Trophoblast cell (in vitro differentiated cells and primary cell): Measurements from ENCODE around the gene MAEL.

Source experiments
- DNase-seq, 2 donors: peaks; one replicate each; pipeline ENCODE4 v3.0.0-alpha.2; 2016
- H2AFZ ChIP-seq: 2 replicates; pipeline ENCODE4 v1.6.1; 2013; ENCODE audit warnings: low read length, moderate library complexity, mild to moderate bottlenecking; ENCODE audit not compliant: insufficient read depth, poor library complexity
- H2AK5ac ChIP-seq: 2 replicates; pipeline ENCODE4 v1.6.1; 2013; ENCODE audit warnings: mild to moderate bottlenecking, low read length
- H2BK120ac ChIP-seq: 2 replicates; pipeline ENCODE4 v1.6.1; 2013; ENCODE audit warnings: low read length, mild to moderate bottlenecking, moderate library complexity; ENCODE audit not compliant: insufficient read depth, poor library complexity
- H2BK12ac ChIP-seq: 2 replicates; pipeline ENCODE4 v1.6.1; 2013; ENCODE audit warnings: mild to moderate bottlenecking, low read length, moderate library complexity
- H2BK5ac ChIP-seq: 2 replicates; pipeline ENCODE4 v1.6.1; 2013; ENCODE audit warnings: low read length, low read depth, moderate library complexity, mild to moderate bottlenecking; ENCODE audit not compliant: poor library complexity
- H3K14ac ChIP-seq: 2 replicates; pipeline ENCODE4 v1.6.1; 2013; ENCODE audit warnings: mild to moderate bottlenecking, low read length
- H3K18ac ChIP-seq: 2 replicates; pipeline ENCODE4 v1.6.1; 2013; ENCODE audit warnings: mild to moderate bottlenecking, low read length
- H3K23ac ChIP-seq: 2 replicates; pipeline ENCODE4 v1.6.1; 2013; ENCODE audit warnings: low read length
- H3K27ac ChIP-seq: 2 replicates; pipeline ENCODE4 v1.5.1; 2013; ENCODE audit warnings: low read depth, mild to moderate bottlenecking, inconsistent platforms, low read length, moderate library complexity
- H3K27me3 ChIP-seq: 2 replicates; pipeline ENCODE4 v1.6.1; 2013; ENCODE audit warnings: inconsistent platforms, mild to moderate bottlenecking, low read length, moderate library complexity; ENCODE audit not compliant: insufficient read depth
- H3K36me3 ChIP-seq, 2 experiments: 1 replicate in 1 of 2; 2 replicates in 1 of 2; pipeline ENCODE4 v1.6.1; 2013; ENCODE audit warnings: low read length in 2 of 2, mild to moderate bottlenecking in 2 of 2, moderate library complexity in 1 of 2; ENCODE audit not compliant: insufficient read depth in 2 of 2, control insufficient read depth in 1 of 2
- H3K4ac ChIP-seq: 2 replicates; pipeline ENCODE4 v1.6.1; 2013; ENCODE audit warnings: low read depth, mild to moderate bottlenecking, low read length, moderate library complexity
- H3K4me1 ChIP-seq, 2 experiments: 1 replicate in 1 of 2; 2 replicates in 1 of 2; pipeline ENCODE4 v1.6.1; 2013; ENCODE audit warnings: low read length in 2 of 2, mild to moderate bottlenecking in 2 of 2, moderate library complexity in 1 of 2; ENCODE audit not compliant: insufficient read depth in 2 of 2, control insufficient read depth in 1 of 2
- H3K4me2 ChIP-seq: 2 replicates; pipeline ENCODE4 v1.6.1; 2013; ENCODE audit warnings: inconsistent platforms, mild to moderate bottlenecking, low read length, moderate library complexity
- H3K4me3 ChIP-seq: 2 replicates; pipeline ENCODE4 v1.5.1; 2013; ENCODE audit warnings: mild to moderate bottlenecking, low read depth, low read length, inconsistent platforms
- H3K79me1 ChIP-seq: one replicate; pipeline ENCODE4 v1.6.1; 2013; ENCODE audit warnings: low read length
- H3K79me2 ChIP-seq: 2 replicates; pipeline ENCODE4 v1.6.1; 2013; ENCODE audit warnings: low read length, mild to moderate bottlenecking; ENCODE audit not compliant: control insufficient read depth, insufficient read depth, poor library complexity
- H3K9ac ChIP-seq: 2 replicates; pipeline ENCODE4 v1.6.1; 2013; ENCODE audit warnings: mild to moderate bottlenecking, low read length
- H3K9me3 ChIP-seq: 2 replicates; pipeline ENCODE4 v1.6.1; 2013; ENCODE audit warnings: low read depth, mild to moderate bottlenecking, control low read depth, inconsistent platforms, low read length; ENCODE audit not compliant: insufficient read depth
- H4K12ac ChIP-seq: 2 replicates; pipeline ENCODE4 v1.6.1; 2013; ENCODE audit warnings: low read depth, mild to moderate bottlenecking, low read length, moderate library complexity
- H4K8ac ChIP-seq: 2 replicates; pipeline ENCODE4 v1.6.1; 2013; ENCODE audit warnings: low read depth, mild to moderate bottlenecking, low read length, moderate library complexity
- H4K91ac ChIP-seq: one replicate; pipeline ENCODE4 v1.6.1; 2013; ENCODE audit warnings: low read depth, mild to moderate bottlenecking, low read length, moderate library complexity
- WGBS: extraction: QIAGEN DNeasy Blood & Tissue Kit; methylation state at CpG from one replicate; pipeline ENCODE4 v1.1.7; 2013; ENCODE audit warnings: missing lambda C conversion rate; ENCODE audit not compliant: insufficient read length, insufficient coverage; ENCODE audit errors: extremely low coverage; 5-methylcytosine and 5-hydroxymethylcytosine counted together

Gene MAEL

GRCh38 chr1:167066333-167067122 is 77.4 kb downstream of the MAEL start:
- H3K4ac ChIP-seq = no peak overlapping the region
- H3K4me2 ChIP-seq = peak overlapping the region; percentile 48
- no peak overlapping the region for H2AK5ac ChIP-seq
- peak overlapping the region; percentile 63 for H2BK12ac ChIP-seq
- H3K27ac ChIP-seq = no peak overlapping the region
- no peak overlapping the region for H2BK120ac ChIP-seq
- H3K4me1 ChIP-seq = no peaks in the 10 kb centered on the region
- H3K23ac ChIP-seq = no peak overlapping the region
- H3K79me2 ChIP-seq = no peaks in the 10 kb centered on the region
- no peaks in the 10 kb centered on the region for H3K36me3 ChIP-seq
- no peak overlapping the region for H3K4me3 ChIP-seq
- H2AFZ ChIP-seq = no peak overlapping the region
- no peak overlapping the region for H2BK5ac ChIP-seq
- no peaks in the 10 kb centered on the region for H3K27me3 ChIP-seq
- peak; percentile 58 to 83 for DNase-seq
- no peak overlapping the region for H3K14ac ChIP-seq
- no peaks in the 10 kb centered on the region for H3K79me1 ChIP-seq
- peak overlapping the region; percentile 80 for H4K8ac ChIP-seq
- peak overlapping the region; percentile 91 for H4K12ac ChIP-seq
- H4K91ac ChIP-seq = no peak overlapping the region
- no peak overlapping the region for H3K9ac ChIP-seq
- no peak overlapping the region for H3K18ac ChIP-seq
- whole genome bisulfite sequencing = no CpG with 5 or more reads among the region's 31 CpGs
- H3K9me3 ChIP-seq = peaks cover 5% of the 10 kb centered on the region

GRCh38 chr1:167067904-167068303 is 78.8 kb downstream of the MAEL start:
- Histone ChIP-seq H2BK120ac (no peak overlapping the region), H3K4ac (no peak overlapping the region), H3K27me3 (no peaks in the 10 kb centered on the region), H3K9ac (no peak overlapping the region), H4K91ac (no peak overlapping the region), H3K4me3 (no peak overlapping the region), H3K4me2 (no peak overlapping the region), H2BK12ac (no peak overlapping the region), H2AFZ (no peak overlapping the region), H4K12ac (no peak overlapping the region), H3K27ac (no peak overlapping the region), H3K14ac (no peak overlapping the region), H4K8ac (no peak overlapping the region), H3K9me3 (peaks cover 5% of the 10 kb centered on the region), H3K23ac (no peak overlapping the region), H2AK5ac (no peak overlapping the region), H2BK5ac (no peak overlapping the region), H3K18ac (no peak overlapping the region), H3K79me2 (no peaks in the 10 kb centered on the region), H3K79me1 (no peaks in the 10 kb centered on the region), H3K36me3 (no peaks in the 10 kb centered on the region), H3K4me1 (no peaks in the 10 kb centered on the region)
- no CpG with 5 or more reads among the region's 3 CpGs for WGBS
- DNase-seq = no peak

GRCh38 chr1:167068761-167069160 is 79.7 kb downstream of the MAEL start:
- Histone ChIP-seq H4K8ac (no peak overlapping the region), H3K23ac (no peak overlapping the region), H4K12ac (no peak overlapping the region), H3K14ac (no peak overlapping the region), H3K4me2 (no peak overlapping the region), H3K79me1 (no peaks in the 10 kb centered on the region), H3K36me3 (no peaks in the 10 kb centered on the region), H2AK5ac (no peak overlapping the region), H3K4me1 (no peaks in the 10 kb centered on the region), H4K91ac (no peak overlapping the region), H2BK5ac (no peak overlapping the region), H3K18ac (no peak overlapping the region), H2BK120ac (no peak overlapping the region), H3K4me3 (no peak overlapping the region), H2BK12ac (no peak overlapping the region), H3K4ac (no peak overlapping the region), H2AFZ (no peak overlapping the region), H3K27me3 (no peaks in the 10 kb centered on the region), H3K9me3 (peaks cover 5% of the 10 kb centered on the region), H3K79me2 (no peaks in the 10 kb centered on the region), H3K27ac (no peak overlapping the region), H3K9ac (no peak overlapping the region)
- WGBS = no CpG with 5 or more reads among the region's 13 CpGs
- DNase-seq = no peak

DNA sequence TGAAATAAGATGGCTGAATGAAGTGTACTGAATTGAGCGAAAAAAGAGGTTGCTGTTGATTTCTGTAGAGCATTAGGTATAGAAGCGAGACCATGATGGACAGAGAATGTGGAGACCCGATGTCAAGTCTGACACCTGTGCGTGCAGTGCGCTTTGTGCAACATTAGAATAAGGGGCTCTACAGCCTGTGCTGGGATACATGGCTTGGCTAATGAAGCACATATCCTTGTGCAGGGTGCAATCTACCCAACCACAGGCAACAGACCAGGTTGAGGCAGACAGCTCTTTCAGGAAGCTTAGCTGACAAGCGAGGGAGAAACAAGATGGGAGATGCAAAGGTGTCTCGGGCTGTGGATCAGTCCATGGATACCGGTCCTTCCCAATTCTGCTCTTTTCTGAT is 82.2 kb downstream of the MAEL start:
- no CpG with 5 or more reads among the region's 8 CpGs for WGBS
- Histone ChIP-seq H3K36me3 (no peaks in the 10 kb centered on the region), H4K8ac (no peak overlapping the region), H3K4me1 (no peaks in the 10 kb centered on the region), H3K79me1 (no peaks in the 10 kb centered on the region), H2BK5ac (no peak overlapping the region), H3K27me3 (no peaks in the 10 kb centered on the region), H2BK120ac (no peak overlapping the region), H3K23ac (peak overlapping the region; percentile 5), H3K9ac (no peak overlapping the region), H3K27ac (no peak overlapping the region), H3K18ac (no peak overlapping the region), H3K4me3 (no peak overlapping the region), H3K9me3 (peaks cover 5% of the 10 kb centered on the region), H3K4ac (no peak overlapping the region), H2AFZ (no peak overlapping the region), H3K4me2 (no peak overlapping the region), H2AK5ac (no peak overlapping the region), H3K14ac (no peak overlapping the region), H3K79me2 (no peaks in the 10 kb centered on the region), H4K12ac (no peak overlapping the region), H2BK12ac (no peak overlapping the region), H4K91ac (no peak overlapping the region)
- no peak for DNase-seq
